Measurements from ENCODE around the gene TMIGD3. TPM values are rescaled to one million over a fixed set of nuclear protein-coding genes. Genes with fewer than 3 reads are reported as not detected.

Gene TMIGD3
- total RNA-seq, 1 experiment from 2014 or later = not detected

GRCh38 chr1:111541721-111542120 lies 38.3 kb upstream of the TMIGD3 start:
- Histone ChIP-seq H3K4me1 (replicated peaks; ENCODE audit: insufficient read depth) (peaks cover 29% of the 10 kb centered on the region), H2AFZ (peak overlapping the region; percentile 37; the same call in 1 of the 2 replicates), H3K9me2 (ENCODE audit: insufficient read depth) (no peaks in the 10 kb centered on the region), H3K4me3 (0 out of 2 replicates have a peak overlapping the region, but pooled peaks have one; percentile 8), H4K20me1 (ENCODE audit: insufficient read depth) (no peaks in the 10 kb centered on the region), H3F3A (ENCODE audit: insufficient read depth, low read depth) (no peaks in the 10 kb centered on the region), H3K36me3 (ENCODE audit: low read depth) (no peaks in the 10 kb centered on the region), H3K9me3 (ENCODE audit: insufficient read depth, low read depth) (peaks cover 4% of the 10 kb centered on the region; the same call in 1 of the 2 replicates), H3K4me2 (peak overlapping the region; percentile 66), H3K27ac (peak overlapping the region; percentile 19; the same call in 1 of the 2 replicates), H3K79me2 (ENCODE audit: low read depth) (no peaks in the 10 kb centered on the region), H3K27me3 (ENCODE audit: insufficient read depth, low read depth) (no peaks in the 10 kb centered on the region)
- no TSS peak for BruUV-seq (replicated peaks)
- CTCF ChIA-PET = interaction anchor here (0.6 to 1.0 kb wide), 8 partner anchors 22 to 1229 kb away, joined by 3 to 8 read pairs (median 3); no protein-coding TSS in a partner anchor
- intact Hi-C loops (cut with micrococcal nuclease; ENCODE audit: unreplicated experiment) = loop anchor here (5.0 kb wide), 3 partner anchors 34 to 81 kb away; no protein-coding TSS in a partner anchor
- DNase-seq = peak; percentile 9 to 88
- TF ChIP-seq, protein P1, sequence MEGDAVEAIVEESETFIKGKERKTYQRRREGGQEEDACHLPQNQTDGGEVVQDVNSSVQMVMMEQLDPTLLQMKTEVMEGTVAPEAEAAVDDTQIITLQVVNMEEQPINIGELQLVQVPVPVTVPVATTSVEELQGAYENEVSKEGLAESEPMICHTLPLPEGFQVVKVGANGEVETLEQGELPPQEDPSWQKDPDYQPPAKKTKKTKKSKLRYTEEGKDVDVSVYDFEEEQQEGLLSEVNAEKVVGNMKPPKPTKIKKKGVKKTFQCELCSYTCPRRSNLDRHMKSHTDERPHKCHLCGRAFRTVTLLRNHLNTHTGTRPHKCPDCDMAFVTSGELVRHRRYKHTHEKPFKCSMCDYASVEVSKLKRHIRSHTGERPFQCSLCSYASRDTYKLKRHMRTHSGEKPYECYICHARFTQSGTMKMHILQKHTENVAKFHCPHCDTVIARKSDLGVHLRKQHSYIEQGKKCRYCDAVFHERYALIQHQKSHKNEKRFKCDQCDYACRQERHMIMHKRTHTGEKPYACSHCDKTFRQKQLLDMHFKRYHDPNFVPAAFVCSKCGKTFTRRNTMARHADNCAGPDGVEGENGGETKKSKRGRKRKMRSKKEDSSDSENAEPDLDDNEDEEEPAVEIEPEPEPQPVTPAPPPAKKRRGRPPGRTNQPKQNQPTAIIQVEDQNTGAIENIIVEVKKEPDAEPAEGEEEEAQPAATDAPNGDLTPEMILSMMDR (conservative IDR thresholded peaks at IDR 0.05) = no peak
- no peak for TF ChIP-seq EZH2 (IDR thresholded peaks at IDR 0.05; ENCODE audit: low read depth)
- POLR2A ChIA-PET (ENCODE audit: unreplicated experiment) = interaction anchor here (0.6 to 0.8 kb wide), 5 partner anchors 11 to 198 kb away, joined by 3 to 8 read pairs (median 5); partner anchors contain the start of gene INKA2

DNA sequence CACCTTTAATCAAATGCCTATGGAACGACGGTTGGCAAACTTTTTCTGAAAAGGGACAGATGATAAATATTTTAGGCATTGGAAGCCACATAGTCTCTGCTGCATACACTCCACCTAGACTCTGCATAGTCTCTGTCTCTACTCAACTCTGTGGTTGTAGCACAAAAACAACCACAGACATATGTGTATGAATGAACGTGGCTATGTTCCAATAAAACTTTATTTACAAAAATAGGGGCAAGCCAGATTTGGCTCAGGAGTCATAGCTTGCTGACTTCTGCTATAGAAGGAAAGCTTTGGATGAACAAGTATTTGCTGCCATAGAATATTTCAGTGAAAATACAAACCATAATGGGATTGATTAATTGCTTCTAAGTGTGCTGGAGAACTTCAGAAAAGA lies 37.5 kb upstream of the TMIGD3 start:
- intact Hi-C loops (cut with micrococcal nuclease; ENCODE audit: unreplicated experiment) = loop anchor here (5.0 kb wide), 3 partner anchors 34 to 81 kb away; no protein-coding TSS in a partner anchor
- Histone ChIP-seq H3K36me3 (ENCODE audit: low read depth) (no peaks in the 10 kb centered on the region), H3F3A (ENCODE audit: insufficient read depth, low read depth) (no peaks in the 10 kb centered on the region), H3K9me3 (ENCODE audit: insufficient read depth, low read depth) (peaks cover 4% of the 10 kb centered on the region; the same call in 1 of the 2 replicates), H3K4me3 (no peak overlapping the region), H3K4me2 (no peak overlapping the region), H3K79me2 (ENCODE audit: low read depth) (no peaks in the 10 kb centered on the region), H4K20me1 (ENCODE audit: insufficient read depth) (no peaks in the 10 kb centered on the region), H3K9me2 (ENCODE audit: insufficient read depth) (no peaks in the 10 kb centered on the region), H3K27ac (no peak overlapping the region), H3K27me3 (ENCODE audit: insufficient read depth, low read depth) (no peaks in the 10 kb centered on the region), H3K4me1 (replicated peaks; ENCODE audit: insufficient read depth) (peaks cover 29% of the 10 kb centered on the region), H2AFZ (no peak overlapping the region)
- CTCF ChIA-PET = interaction anchor here (0.6 kb wide), 1 partner anchor 87 kb away, joined by 5 read pairs; no protein-coding TSS in a partner anchor
- BruUV-seq (replicated peaks) = no TSS peak
- POLR2A ChIA-PET (ENCODE audit: unreplicated experiment) = interaction anchor here (0.7 kb wide), 2 partner anchors 16 to 198 kb away, joined by 3 to 4 read pairs; partner anchors contain the start of gene INKA2
- TF ChIP-seq, protein P1 (conservative IDR thresholded peaks at IDR 0.05) = no peak
- TF ChIP-seq EZH2 (IDR thresholded peaks at IDR 0.05; ENCODE audit: low read depth) = no peak
- DNase-seq = no peak

DNA sequence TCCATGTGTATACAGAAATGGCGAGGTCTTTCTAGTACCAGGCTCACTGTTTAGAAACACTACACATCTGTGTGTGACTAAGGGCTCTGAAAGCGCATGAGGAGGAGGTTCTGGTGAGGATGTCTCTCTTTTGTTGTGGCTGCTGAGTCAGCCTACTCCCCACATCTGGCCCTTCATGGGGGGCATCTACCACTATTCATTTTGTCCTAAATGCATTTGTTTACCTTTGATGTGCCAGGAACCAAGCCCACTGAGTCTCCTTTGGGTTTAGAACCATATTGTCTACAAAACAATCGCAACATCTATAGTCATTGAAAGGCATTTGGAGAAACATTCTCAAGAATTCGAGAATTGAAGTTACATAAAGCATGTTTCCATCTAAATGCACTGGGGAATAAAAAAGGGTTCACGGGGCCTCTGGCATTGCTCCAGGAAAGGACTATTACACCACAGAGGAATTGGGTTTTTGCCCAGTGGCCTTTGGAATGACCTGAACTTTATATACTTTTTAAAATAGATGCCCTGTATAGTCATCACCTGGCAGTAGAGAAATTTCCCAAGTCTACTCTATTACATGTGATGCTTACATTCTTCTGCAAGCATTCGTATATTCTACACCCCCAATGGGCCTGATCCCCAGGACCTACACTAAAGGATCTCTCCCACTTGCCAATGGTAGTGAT lies 35.1 kb upstream of the TMIGD3 start:
- H3K36me3 ChIP-seq (ENCODE audit: low read depth) = no peaks in the 10 kb centered on the region
- no peak overlapping the region for H2AFZ ChIP-seq
- H3K9me3 ChIP-seq (ENCODE audit: insufficient read depth, low read depth) = peaks cover 4% of the 10 kb centered on the region; the same call in 1 of the 2 replicates
- CTCF ChIA-PET = no interaction called here
- DNase-seq = peak; percentile 35 to 62
- H3K4me2 ChIP-seq = peak overlapping the region; percentile 1; the same call in 1 of the 2 replicates
- no peaks in the 10 kb centered on the region for H3K79me2 ChIP-seq (ENCODE audit: low read depth)
- H3K27me3 ChIP-seq (ENCODE audit: insufficient read depth, low read depth) = no peaks in the 10 kb centered on the region
- H3K27ac ChIP-seq = no peak overlapping the region
- POLR2A ChIA-PET (ENCODE audit: unreplicated experiment) = no interaction called here
- H3K4me3 ChIP-seq = no peak overlapping the region
- H3F3A ChIP-seq (ENCODE audit: insufficient read depth, low read depth) = no peaks in the 10 kb centered on the region
- no peaks in the 10 kb centered on the region for H4K20me1 ChIP-seq (ENCODE audit: insufficient read depth)
- H3K4me1 ChIP-seq (replicated peaks; ENCODE audit: insufficient read depth) = peaks cover 29% of the 10 kb centered on the region
- H3K9me2 ChIP-seq (ENCODE audit: insufficient read depth) = no peaks in the 10 kb centered on the region
- no peak for TF ChIP-seq EZH2 (IDR thresholded peaks at IDR 0.05; ENCODE audit: low read depth)
- TF ChIP-seq, protein P1 (conservative IDR thresholded peaks at IDR 0.05) = no peak
- BruUV-seq (replicated peaks) = no TSS peak
- intact Hi-C loops (cut with micrococcal nuclease; ENCODE audit: unreplicated experiment) = no loop called here
